ENCODE results near the gene NR6A1. TPM values are rescaled to one million over a fixed set of nuclear protein-coding genes. Genes with fewer than 3 reads are reported as not detected.

Gene NR6A1
- total RNA-seq, 1 donor from 2014 or later = 1.2 TPM

DNA sequence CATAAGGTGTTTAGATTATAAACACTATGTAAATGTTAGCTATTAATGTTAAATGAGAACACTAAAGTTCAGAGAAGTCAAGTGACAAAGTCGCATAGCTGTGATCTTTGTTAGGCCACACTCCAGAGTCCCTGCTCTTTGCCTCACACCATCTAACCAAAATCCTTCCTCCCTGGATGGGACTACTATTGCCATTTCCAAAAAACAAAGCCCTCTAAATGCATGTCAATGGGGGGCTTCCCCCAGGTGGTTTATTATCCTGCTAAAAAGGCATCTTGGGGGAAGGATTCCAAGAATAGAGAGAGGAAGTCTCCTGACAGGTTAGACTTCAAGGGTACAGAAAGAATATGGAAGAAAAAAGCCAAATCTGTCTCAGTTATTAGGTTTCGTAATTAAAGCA, 10.4 kb downstream of the NR6A1 start:
- DNase-seq (ENCODE audit: extremely low spot score in 2 of 2) = no peak
- no peak overlapping the region for H3K27ac ChIP-seq
- no peaks in the 10 kb centered on the region for H3K27me3 ChIP-seq
- H3K4me3 ChIP-seq = no peak overlapping the region
- intact Hi-C loops (cut with DNase I) = no loop called here
- TF ChIP-seq POLR2AphosphoS5 (IDR thresholded peaks at IDR 0.05; ENCODE audit: insufficient read depth in 1 of 2, low read depth in 1 of 2) (no peak), POLR2A (IDR thresholded peaks at IDR 0.05) (no peak)
- TF ChIP-seq, protein P1, sequence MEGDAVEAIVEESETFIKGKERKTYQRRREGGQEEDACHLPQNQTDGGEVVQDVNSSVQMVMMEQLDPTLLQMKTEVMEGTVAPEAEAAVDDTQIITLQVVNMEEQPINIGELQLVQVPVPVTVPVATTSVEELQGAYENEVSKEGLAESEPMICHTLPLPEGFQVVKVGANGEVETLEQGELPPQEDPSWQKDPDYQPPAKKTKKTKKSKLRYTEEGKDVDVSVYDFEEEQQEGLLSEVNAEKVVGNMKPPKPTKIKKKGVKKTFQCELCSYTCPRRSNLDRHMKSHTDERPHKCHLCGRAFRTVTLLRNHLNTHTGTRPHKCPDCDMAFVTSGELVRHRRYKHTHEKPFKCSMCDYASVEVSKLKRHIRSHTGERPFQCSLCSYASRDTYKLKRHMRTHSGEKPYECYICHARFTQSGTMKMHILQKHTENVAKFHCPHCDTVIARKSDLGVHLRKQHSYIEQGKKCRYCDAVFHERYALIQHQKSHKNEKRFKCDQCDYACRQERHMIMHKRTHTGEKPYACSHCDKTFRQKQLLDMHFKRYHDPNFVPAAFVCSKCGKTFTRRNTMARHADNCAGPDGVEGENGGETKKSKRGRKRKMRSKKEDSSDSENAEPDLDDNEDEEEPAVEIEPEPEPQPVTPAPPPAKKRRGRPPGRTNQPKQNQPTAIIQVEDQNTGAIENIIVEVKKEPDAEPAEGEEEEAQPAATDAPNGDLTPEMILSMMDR (IDR thresholded peaks at IDR 0.05) = no peak
- no peaks in the 10 kb centered on the region for H3K9me3 ChIP-seq
- no peaks in the 10 kb centered on the region for H3K36me3 ChIP-seq
- H3K4me1 ChIP-seq = no peaks in the 10 kb centered on the region

DNA sequence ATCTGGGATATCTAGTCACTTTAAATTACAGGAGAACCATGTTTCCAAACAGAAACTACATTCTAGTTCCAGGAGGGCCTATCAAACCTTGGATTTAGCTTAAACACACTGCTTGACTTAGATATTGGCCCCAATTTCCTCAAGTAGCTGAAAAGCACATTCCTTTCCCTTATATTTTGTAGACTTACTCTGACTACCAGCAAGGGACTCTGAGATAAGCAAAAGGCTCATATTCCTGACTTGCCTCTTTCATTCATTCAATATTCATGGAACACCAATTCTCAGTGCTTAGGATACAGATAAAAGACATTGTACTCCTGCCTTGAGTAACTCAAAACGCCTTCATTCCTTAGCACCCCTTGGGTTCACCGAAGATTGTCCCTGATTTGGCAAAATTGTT, 11.8 kb downstream of the NR6A1 start:
- Histone ChIP-seq H3K27ac (no peak overlapping the region), H3K4me1 (no peaks in the 10 kb centered on the region), H3K4me3 (no peak overlapping the region), H3K36me3 (no peaks in the 10 kb centered on the region), H3K9me3 (no peaks in the 10 kb centered on the region), H3K27me3 (no peaks in the 10 kb centered on the region)
- TF ChIP-seq, protein P1 (IDR thresholded peaks at IDR 0.05) = no peak
- no peak for TF ChIP-seq POLR2AphosphoS5 (IDR thresholded peaks at IDR 0.05; ENCODE audit: insufficient read depth in 1 of 2, low read depth in 1 of 2)
- no peak for TF ChIP-seq POLR2A (IDR thresholded peaks at IDR 0.05)
- intact Hi-C loops (cut with DNase I) = no loop called here
- no peak for DNase-seq (ENCODE audit: extremely low spot score in 2 of 2)

DNA sequence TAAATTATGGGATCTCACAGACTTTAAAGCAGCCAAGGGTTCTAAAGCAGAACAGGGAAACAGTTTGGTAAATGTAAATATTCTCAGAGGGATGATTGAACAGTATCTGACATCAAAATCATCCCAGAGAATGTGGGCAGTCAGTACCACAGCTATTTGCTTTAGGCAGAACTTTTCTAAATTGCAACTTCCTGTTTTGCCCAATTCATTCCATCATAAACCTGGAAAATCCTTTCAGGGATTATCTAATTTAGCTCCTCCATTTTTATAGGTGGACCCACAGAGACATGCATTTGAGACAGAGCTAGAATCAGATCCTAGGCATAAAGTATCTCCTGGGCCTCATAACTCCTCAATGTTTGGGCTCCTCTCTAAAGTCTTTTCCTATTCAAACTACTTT, 12.4 kb downstream of the NR6A1 start:
- H3K27ac ChIP-seq = no peak overlapping the region
- no peaks in the 10 kb centered on the region for H3K27me3 ChIP-seq
- intact Hi-C loops (cut with DNase I) = no loop called here

DNA sequence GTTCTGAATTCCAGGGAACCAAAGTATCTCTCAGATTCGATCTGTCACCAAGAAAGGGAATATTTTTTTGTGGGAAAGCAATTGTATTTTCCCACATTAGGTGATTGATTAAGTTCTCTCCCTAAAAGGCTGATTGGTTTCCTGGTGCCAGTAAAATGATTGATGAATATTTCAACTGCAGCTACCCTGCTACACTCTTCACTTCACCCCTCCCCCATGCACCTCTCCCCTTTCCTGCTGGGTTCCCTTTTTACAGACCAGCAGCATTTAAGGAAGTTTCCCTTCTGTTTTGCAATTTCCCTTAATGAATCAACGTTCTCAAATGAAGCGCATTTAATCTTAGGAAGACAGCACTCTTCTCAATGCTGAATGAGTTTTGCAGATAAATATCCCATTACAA, 13.1 kb downstream of the NR6A1 start:
- Histone ChIP-seq H3K27me3 (no peaks in the 10 kb centered on the region), H3K4me1 (no peaks in the 10 kb centered on the region), H3K27ac (no peak overlapping the region), H3K9me3 (no peaks in the 10 kb centered on the region), H3K36me3 (no peaks in the 10 kb centered on the region), H3K4me3 (no peak overlapping the region)
- TF ChIP-seq POLR2AphosphoS5 (IDR thresholded peaks at IDR 0.05; ENCODE audit: insufficient read depth in 1 of 2, low read depth in 1 of 2) (no peak), POLR2A (IDR thresholded peaks at IDR 0.05) (no peak)
- TF ChIP-seq, protein P1 (IDR thresholded peaks at IDR 0.05) = no peak
- DNase-seq (ENCODE audit: extremely low spot score in 2 of 2) = no peak
- intact Hi-C loops (cut with DNase I) = no loop called here

More for the DNA sequence above, 12.4 kb downstream of the NR6A1 start:
- no peaks in the 10 kb centered on the region for H3K4me1 ChIP-seq
- H3K36me3 ChIP-seq = no peaks in the 10 kb centered on the region
- TF ChIP-seq, protein P1 (IDR thresholded peaks at IDR 0.05) = no peak
- no peak for TF ChIP-seq POLR2A (IDR thresholded peaks at IDR 0.05)
- no peak for TF ChIP-seq POLR2AphosphoS5 (IDR thresholded peaks at IDR 0.05; ENCODE audit: insufficient read depth in 1 of 2, low read depth in 1 of 2)
- H3K9me3 ChIP-seq = no peaks in the 10 kb centered on the region
- no peak overlapping the region for H3K4me3 ChIP-seq
- no peak for DNase-seq (ENCODE audit: extremely low spot score in 2 of 2)

DNA sequence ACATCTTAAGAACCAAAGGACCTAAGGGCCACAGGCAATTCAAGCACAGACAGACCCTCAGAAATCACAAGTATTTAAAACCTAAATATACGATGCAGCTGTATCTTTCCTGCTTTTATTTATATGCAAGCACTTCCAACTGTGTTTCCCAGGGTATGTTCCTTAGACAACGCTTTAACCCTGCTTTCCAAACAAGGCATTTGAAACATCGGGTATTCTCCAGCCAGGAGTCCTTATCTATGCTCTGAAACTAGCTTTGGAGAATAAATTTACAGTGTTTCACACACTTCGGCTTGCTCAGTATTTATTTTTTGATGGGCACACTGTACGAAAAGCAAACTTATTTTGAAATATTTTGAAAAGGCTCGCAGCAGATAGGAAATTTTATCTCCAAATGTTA, 13.5 kb downstream of the NR6A1 start:
- H3K27me3 ChIP-seq = no peaks in the 10 kb centered on the region
- no peak for DNase-seq (ENCODE audit: extremely low spot score in 2 of 2)

More for the DNA sequence above, 13.5 kb downstream of the NR6A1 start:
- Histone ChIP-seq H3K4me3 (no peak overlapping the region), H3K4me1 (no peaks in the 10 kb centered on the region), H3K9me3 (no peaks in the 10 kb centered on the region), H3K36me3 (no peaks in the 10 kb centered on the region), H3K27ac (no peak overlapping the region)
- TF ChIP-seq POLR2A (IDR thresholded peaks at IDR 0.05) = no peak
- TF ChIP-seq POLR2AphosphoS5 (IDR thresholded peaks at IDR 0.05; ENCODE audit: insufficient read depth in 1 of 2, low read depth in 1 of 2) = no peak
- TF ChIP-seq, protein P1 (IDR thresholded peaks at IDR 0.05) = no peak
- intact Hi-C loops (cut with DNase I) = no loop called here
